Measurements from ENCODE around the gene MVD.

Gene MVD

GRCh38 chr16:88662843-88663606 is at the start of gene MVD:
TSS of gene MVD (minus strand) at chr16:88663091. CDS start at chr16:88663080, 11 bp downstream.
- DNase-seq = peak; percentile 97

- no peak for DNase-seq
Observed at GRCh38 chr16:88712362-88712979, 49.6 kb upstream of the MVD start.

DNA sequence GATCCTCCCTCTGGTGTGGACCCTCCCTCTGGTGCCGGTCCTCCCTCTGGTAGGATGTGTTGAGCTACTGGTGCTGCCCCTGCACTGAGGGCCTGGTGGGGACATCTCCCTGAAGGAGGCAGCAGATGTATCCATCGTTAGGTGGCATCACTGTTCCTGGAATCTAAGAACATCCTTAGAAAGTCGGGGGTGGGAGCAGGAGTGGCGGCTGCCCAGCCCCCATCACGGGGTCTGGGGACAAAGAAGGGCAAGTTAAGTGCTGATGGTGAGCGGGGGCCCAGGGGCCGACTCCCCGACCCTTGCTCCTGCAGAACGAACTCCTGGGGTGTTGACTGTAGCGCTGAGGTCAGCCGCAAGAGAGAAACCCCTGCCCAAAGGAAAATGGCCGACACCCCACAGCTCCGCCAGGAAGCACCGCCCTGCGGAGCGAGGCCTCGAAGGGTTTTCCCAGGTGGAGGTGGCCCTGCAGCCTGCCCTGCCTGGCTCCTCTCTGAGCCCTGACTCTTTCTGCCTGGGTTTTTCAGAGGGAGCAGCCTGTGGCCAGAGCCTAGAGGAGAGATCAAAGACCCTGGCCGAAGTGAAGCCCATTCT is 49.0 kb upstream of the MVD start:
- DNase-seq = no peak

DNA sequence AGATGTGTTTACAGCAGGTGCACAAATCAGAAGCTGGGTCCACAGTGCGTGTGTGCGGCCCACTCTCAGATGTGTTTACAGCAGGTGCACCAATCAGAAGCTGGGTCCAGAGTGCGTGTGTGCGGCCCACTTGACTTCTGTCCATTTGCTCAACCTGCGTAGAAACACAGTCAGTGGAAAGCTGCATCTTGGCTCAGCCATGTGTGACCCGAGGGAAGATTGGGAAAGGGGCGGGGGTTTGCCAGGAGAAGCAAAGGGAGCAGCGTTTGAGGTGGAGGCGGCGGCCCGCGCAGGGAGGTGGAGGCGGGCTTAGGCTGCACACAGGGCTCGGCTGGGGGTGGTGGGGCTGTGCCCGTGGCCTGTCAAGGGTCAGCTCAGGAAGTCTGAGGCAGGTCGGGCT is 47.7 kb upstream of the MVD start:
- DNase-seq = no peak

GRCh38 chr16:88706965-88707826 is 44.3 kb upstream of the MVD start:
- DNase-seq = no peak

- peak; percentile 95 for DNase-seq
Observed at GRCh38 chr16:88706229-88706964, 43.5 kb upstream of the MVD start, which contains the start of the genes CTU2 and RNF166. TSS of gene CTU2 (plus strand) at chr16:88706503. CDS start at chr16:88706531, 28 bp downstream. TSS of gene RNF166 (minus strand) at chr16:88706408. CDS start at chr16:88706325, 83 bp downstream.

DNA sequence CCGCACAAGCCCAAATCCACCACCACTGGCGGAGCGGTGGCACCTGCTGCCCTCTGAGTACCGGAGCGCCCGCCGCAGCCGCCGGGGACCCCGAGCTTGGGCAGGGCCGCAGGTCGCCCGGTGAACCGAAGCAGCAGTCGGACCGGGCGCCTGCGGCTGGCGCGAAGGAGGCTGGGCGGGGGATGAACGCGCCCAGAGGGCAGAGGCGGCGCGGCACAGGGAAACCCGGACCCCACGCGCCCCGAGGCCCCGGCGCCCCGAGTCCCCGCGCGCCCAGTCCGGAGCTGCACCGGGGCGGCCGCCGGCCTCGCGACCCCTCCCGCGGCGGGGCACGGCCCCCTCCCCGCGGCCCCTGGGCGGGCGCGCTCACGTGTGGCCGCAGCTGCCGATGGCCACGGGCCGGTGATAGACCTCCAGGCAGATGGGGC is 42.9 kb upstream of the MVD start:
- DNase-seq = peak; percentile 40

- DNase-seq = peak; percentile 47
Observed at GRCh38 chr16:88705076-88705684, 42.3 kb upstream of the MVD start.

- DNase-seq = peak; percentile 82
Observed at GRCh38 chr16:88703486-88704309, 40.8 kb upstream of the MVD start.

GRCh38 chr16:88702371-88703210 is 39.7 kb upstream of the MVD start:
- DNase-seq = peak; percentile 37

DNA sequence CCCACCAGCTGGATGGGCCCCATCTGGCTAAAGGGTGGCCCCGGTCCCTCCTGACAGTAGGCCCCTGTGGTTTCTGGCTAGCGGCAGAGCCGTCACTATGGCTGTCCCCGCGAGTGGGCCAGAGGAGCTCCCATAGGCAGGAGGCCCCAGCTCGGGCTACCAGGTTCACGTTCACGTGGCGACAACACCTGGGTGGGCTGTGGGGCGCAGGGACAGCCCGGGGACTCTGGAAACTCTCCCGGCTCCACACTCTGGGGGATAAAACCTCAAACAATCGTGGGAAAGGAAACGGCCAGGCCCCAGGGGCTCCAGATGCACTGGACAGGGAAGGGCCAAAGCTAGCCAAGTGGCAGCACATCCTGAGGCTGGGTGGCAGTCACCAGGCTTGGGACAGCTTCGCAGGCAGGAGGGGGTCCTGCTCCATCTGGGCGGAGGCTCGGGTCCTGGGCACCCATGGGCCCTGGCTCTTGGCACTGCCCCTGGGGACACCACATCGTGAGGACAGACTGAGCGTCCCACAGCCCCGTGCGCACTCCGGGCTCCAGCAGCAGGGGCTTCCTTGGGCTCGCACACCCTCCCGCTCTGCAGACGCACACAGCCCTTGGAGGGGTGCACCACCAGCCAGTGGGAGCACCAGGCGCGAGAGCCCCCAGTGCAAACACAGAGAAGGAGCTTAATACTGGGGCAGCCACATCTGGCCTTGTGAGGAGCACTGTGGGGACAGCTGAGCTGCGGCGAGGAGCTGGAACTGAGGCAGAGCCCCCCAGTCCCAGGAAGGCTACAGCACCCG is 38.9 kb upstream of the MVD start:
- DNase-seq = peak; percentile 29

DNA sequence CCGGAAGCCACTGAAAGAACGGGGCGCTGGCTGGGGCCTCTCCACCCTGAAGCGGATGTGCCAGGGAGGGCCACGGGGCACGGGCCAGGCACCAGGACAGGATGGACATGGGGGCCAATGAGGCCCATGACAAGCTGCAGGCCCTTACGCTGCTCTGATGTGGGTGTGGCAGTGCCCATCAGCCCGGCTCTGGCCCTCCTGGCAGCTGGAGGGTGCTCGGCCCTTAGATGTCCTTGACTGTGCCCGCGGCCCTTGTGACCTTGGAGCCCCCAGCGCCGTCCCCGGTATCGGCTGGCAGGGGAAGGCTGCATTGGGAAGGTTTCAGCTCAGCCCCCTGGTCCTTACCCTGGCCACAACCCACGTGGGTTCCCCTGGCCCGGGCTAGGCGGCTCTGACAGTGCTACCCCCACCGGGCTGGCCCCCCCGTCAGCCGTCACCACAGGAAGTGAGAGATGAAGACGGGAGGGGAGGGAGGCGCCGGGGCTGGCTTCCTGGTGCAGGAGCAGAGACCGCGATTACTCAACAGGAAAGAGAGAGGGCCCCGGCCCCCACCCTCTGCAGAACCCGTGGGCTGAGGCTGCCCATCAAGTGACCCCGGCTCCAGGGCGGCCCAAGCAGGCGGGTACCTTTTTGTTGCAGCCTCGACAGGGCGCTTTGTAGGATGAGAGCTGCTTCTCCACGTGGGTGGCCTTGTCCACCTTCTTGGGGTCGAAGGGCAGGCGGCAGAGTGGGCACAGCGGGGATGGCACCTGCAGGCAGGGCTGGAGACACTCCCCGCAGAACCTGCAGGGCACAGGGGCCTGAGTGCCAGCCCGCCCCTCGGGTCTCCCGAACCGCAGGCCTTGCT is 38.0 kb upstream of the MVD start:
- peak; percentile 95 for DNase-seq

DNA sequence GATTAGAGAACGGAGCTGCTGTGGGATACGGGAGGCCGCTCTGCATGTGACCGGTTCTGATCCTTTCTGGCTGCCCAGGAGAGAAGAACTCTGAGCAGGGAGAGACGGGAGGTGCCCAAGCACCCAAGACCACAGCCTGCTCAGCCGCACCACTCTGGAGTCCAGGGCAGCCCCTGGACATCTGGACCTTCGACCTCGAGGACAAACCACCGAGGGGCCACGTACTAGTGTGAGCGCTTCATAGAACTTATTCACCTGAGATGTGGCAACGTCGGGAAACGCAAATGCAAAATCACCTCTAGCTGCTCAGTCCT is 37.4 kb upstream of the MVD start:
- no peak for DNase-seq

DNA sequence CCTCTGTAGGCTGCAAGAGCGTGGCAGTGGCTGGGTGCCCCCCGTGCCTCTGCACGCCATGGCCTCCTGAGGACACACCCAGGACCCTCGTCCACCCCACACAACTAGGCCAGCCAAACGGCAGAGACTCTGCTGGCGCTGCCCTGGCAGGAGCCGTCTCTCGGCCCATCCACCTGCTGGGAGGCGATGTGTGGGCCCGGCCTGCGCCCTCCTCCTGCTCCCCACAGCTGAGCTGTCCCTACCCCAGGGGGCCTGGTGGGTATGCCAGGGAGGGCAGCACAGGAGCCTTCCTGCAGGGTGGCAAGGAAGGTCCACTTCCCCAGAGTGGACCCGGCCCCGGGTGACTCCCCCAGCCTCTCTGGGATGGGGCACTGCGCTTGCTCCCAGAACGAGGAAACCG is 36.3 kb upstream of the MVD start:
- DNase-seq = no peak

- no peak for DNase-seq
Observed at GRCh38 chr16:88698646-88699045, 35.8 kb upstream of the MVD start.

- no peak for DNase-seq
Observed at GRCh38 chr16:88697831-88698615, 35.1 kb upstream of the MVD start.

DNA sequence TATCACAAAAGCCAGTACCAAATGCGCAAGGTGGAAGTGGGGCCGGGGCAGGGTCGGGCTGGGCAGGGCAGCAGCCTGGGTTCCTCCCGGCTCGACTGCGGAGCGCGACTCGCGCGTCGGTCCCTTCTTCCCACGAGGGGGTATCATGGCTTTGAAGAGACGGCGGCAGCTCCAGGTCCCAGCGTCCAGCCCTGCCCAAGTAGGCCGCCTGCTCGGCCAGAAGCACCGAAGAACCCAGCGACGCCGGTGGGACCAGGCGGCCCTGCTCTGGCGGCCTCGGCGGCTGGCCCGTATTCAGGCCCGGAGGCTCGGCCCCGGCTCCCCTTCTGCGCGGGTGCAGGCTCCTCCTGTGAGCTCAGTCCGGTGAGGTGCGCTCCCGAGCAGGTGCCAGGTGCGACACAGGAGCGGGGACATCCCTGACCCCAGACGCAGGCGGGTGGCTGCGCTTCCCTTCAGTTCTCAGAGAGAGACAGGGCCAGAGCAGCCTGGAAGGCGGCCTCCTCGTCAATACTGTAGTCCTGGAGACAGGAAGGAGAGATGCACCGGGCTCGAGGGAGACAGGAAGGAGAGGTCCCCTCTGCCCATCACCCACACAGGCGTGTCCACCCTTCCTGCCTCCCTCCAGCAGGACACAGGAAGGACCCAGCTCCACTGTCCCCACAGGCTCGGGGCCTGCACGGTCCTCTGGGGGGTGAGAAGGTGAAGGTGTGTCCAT is 34.4 kb upstream of the MVD start:
- no peak for DNase-seq
